CD4-positive, alpha-beta T cell treated with Interleukin-2 at 100 ng/mL for 4 hours (primary cell): Measurements from ENCODE around the gene CAPZB.

Source experiments
- DNase-seq: peaks from one replicate; pipeline ENCODE4 v3.0.0-alpha.2; 2020; ENCODE audit warnings: low spot score

The CAPZB gene

GRCh38 chr1:19385221-19385620, 100.1 kb downstream of the CAPZB start:
- DNase-seq = no peak

GRCh38 chr1:19384772-19385187, 100.6 kb downstream of the CAPZB start:
- no peak for DNase-seq

GRCh38 chr1:19384113-19384512, 101.2 kb downstream of the CAPZB start:
- DNase-seq = no peak

- no peak for DNase-seq
These were observed 103.1 kb downstream of the CAPZB start for GRCh38 chr1:19382222-19382621.

GRCh38 chr1:19381261-19381660, 104.1 kb downstream of the CAPZB start:
- DNase-seq = no peak

- DNase-seq = no peak
These were observed 107.3 kb downstream of the CAPZB start for GRCh38 chr1:19377812-19378718.

GRCh38 chr1:19376428-19377372, 108.6 kb downstream of the CAPZB start:
- DNase-seq = no peak

GRCh38 chr1:19375631-19376400, 109.5 kb downstream of the CAPZB start:
- DNase-seq = no peak

- DNase-seq = no peak
These were observed 110.4 kb downstream of the CAPZB start for GRCh38 chr1:19374926-19375325.

- peak; percentile 10 for DNase-seq
These were observed 111.1 kb downstream of the CAPZB start for GRCh38 chr1:19374083-19374801.

- DNase-seq = no peak
These were observed 111.9 kb downstream of the CAPZB start for GRCh38 chr1:19373211-19374082.

GRCh38 chr1:19372602-19373001, 112.7 kb downstream of the CAPZB start:
- no peak for DNase-seq

GRCh38 chr1:19372136-19372514, 113.2 kb downstream of the CAPZB start:
- DNase-seq = no peak

- DNase-seq = no peak
These were observed 113.9 kb downstream of the CAPZB start for GRCh38 chr1:19371226-19372135.

- no peak for DNase-seq
These were observed 114.7 kb downstream of the CAPZB start for GRCh38 chr1:19370453-19371170.

- DNase-seq = no peak
These were observed 115.8 kb downstream of the CAPZB start for GRCh38 chr1:19369396-19370090.

- DNase-seq = no peak
These were observed 116.4 kb downstream of the CAPZB start for GRCh38 chr1:19368964-19369363.

- DNase-seq = no peak
These were observed 117.3 kb downstream of the CAPZB start for GRCh38 chr1:19368050-19368449.
